ENCODE measurements around the gene LRRC18.

LRRC18 gene

GRCh38 chr10:48946332-48946731, 6.7 kb upstream of the LRRC18 start:
- Histone ChIP-seq H3K9ac (ENCODE audit: low read length) (no peak overlapping the region), H3K14ac (ENCODE audit: low read length in 2 of 2) (no peak overlapping the region), H3K18ac (ENCODE audit: low read depth in 1 of 2, low read length in 2 of 2) (no peak overlapping the region), H2BK5ac (ENCODE audit: low read depth, low read length, poor library complexity, severe bottlenecking) (no peak overlapping the region), H3K9me3 (ENCODE audit: control insufficient read depth, low read length) (no peaks in the 10 kb centered on the region), H4K91ac (ENCODE audit: low read length) (no peak overlapping the region), H2AFZ (ENCODE audit: low read depth, low read length) (no peak overlapping the region), H2BK15ac (ENCODE audit: low read depth, poor library complexity, severe bottlenecking) (no peak overlapping the region), H3K4me2 (ENCODE audit: low read length, poor library complexity, severe bottlenecking) (no peak overlapping the region), H3K79me1 (replicated peaks; ENCODE audit: low read length, poor library complexity, severe bottlenecking) (no peaks in the 10 kb centered on the region), H4K8ac (ENCODE audit: low read length) (no peak overlapping the region), H3K4ac (ENCODE audit: low read depth in 1 of 2, low read length in 2 of 2) (no peak overlapping the region), H2BK12ac (ENCODE audit: low read length in 2 of 2) (no peak overlapping the region), H3K23ac (ENCODE audit: low read length in 2 of 2) (no peak overlapping the region), H2AK5ac (ENCODE audit: low read length, severe bottlenecking) (no peak overlapping the region), H3K36me3 (ENCODE audit: control insufficient read depth in 1 of 2, insufficient read depth in 2 of 2, low read depth in 1 of 2, low read length in 2 of 2) (no peaks in the 10 kb centered on the region), H3K27me3 (ENCODE audit: control insufficient read depth in 1 of 2, insufficient read depth in 1 of 2, low read length in 2 of 2) (peaks cover 17 to 75% of the 10 kb centered on the region in 2 experiments), H3K4me1 (ENCODE audit: control insufficient read depth, insufficient read depth, low read depth, low read length) (peaks cover 3% of the 10 kb centered on the region), H2BK120ac (ENCODE audit: low read depth, low read length) (no peak overlapping the region), H3K4me3 (ENCODE audit: insufficient read depth in 1 of 2, low read depth in 1 of 2, low read length in 2 of 2) (no peak overlapping the region), H3K27ac (ENCODE audit: low read length, poor library complexity, severe bottlenecking) (no peak overlapping the region)
- no peak for DNase-seq
- 81% methylated on average over 5 of the region's 5 CpGs for WGBS

GRCh38 chr10:48945441-48946130, 5.9 kb upstream of the LRRC18 start:
- 14% methylated on average over 5 of the region's 6 CpGs for WGBS

GRCh38 chr10:48944171-48944570, 4.5 kb upstream of the LRRC18 start:
- 73% methylated on average over 3 of the region's 3 CpGs for WGBS
- Histone ChIP-seq H3K18ac (ENCODE audit: low read depth in 1 of 2, low read length in 2 of 2) (no peak overlapping the region), H4K91ac (ENCODE audit: low read length) (no peak overlapping the region)

More at GRCh38 chr10:48945441-48946130, 5.9 kb upstream of the LRRC18 start:
- Histone ChIP-seq H2BK15ac (ENCODE audit: low read depth, poor library complexity, severe bottlenecking) (no peak overlapping the region), H3K4me2 (ENCODE audit: low read length, poor library complexity, severe bottlenecking) (no peak overlapping the region), H3K4ac (ENCODE audit: low read depth in 1 of 2, low read length in 2 of 2) (no peak overlapping the region), H3K4me3 (ENCODE audit: insufficient read depth in 1 of 2, low read depth in 1 of 2, low read length in 2 of 2) (no peak overlapping the region), H3K27ac (ENCODE audit: low read length, poor library complexity, severe bottlenecking) (no peak overlapping the region), H4K91ac (ENCODE audit: low read length) (no peak overlapping the region), H3K23ac (ENCODE audit: low read length in 2 of 2) (no peak overlapping the region), H3K18ac (ENCODE audit: low read depth in 1 of 2, low read length in 2 of 2) (no peak overlapping the region), H2AFZ (ENCODE audit: low read depth, low read length) (no peak overlapping the region), H2AK5ac (ENCODE audit: low read length, severe bottlenecking) (no peak overlapping the region), H2BK5ac (ENCODE audit: low read depth, low read length, poor library complexity, severe bottlenecking) (no peak overlapping the region), H4K8ac (ENCODE audit: low read length) (no peak overlapping the region), H3K4me1 (ENCODE audit: control insufficient read depth, insufficient read depth, low read depth, low read length) (peaks cover 4% of the 10 kb centered on the region), H3K27me3 (ENCODE audit: control insufficient read depth in 1 of 2, insufficient read depth in 1 of 2, low read length in 2 of 2) (peaks cover 15 to 75% of the 10 kb centered on the region in 2 experiments), H3K79me1 (replicated peaks; ENCODE audit: low read length, poor library complexity, severe bottlenecking) (no peaks in the 10 kb centered on the region), H3K9ac (ENCODE audit: low read length) (no peak overlapping the region), H3K14ac (ENCODE audit: low read length in 2 of 2) (no peak overlapping the region), H3K36me3 (ENCODE audit: control insufficient read depth in 1 of 2, insufficient read depth in 2 of 2, low read depth in 1 of 2, low read length in 2 of 2) (no peaks in the 10 kb centered on the region), H2BK120ac (ENCODE audit: low read depth, low read length) (no peak overlapping the region), H3K9me3 (ENCODE audit: control insufficient read depth, low read length) (no peaks in the 10 kb centered on the region), H2BK12ac (ENCODE audit: low read length in 2 of 2) (no peak overlapping the region)
- no peak for DNase-seq

GRCh38 chr10:48943096-48943495, 3.5 kb upstream of the LRRC18 start:
- no peak overlapping the region for H2AK5ac ChIP-seq (ENCODE audit: low read length, severe bottlenecking)
- no peak overlapping the region for H2AFZ ChIP-seq (ENCODE audit: low read depth, low read length)
- no peak overlapping the region for H4K8ac ChIP-seq (ENCODE audit: low read length)
- no peak overlapping the region for H3K23ac ChIP-seq (ENCODE audit: low read length in 2 of 2)
- no peak for DNase-seq
- H3K9ac ChIP-seq (ENCODE audit: low read length) = no peak overlapping the region
- no peaks in the 10 kb centered on the region for H3K36me3 ChIP-seq (ENCODE audit: control insufficient read depth in 1 of 2, insufficient read depth in 2 of 2, low read depth in 1 of 2, low read length in 2 of 2)
- H2BK5ac ChIP-seq (ENCODE audit: low read depth, low read length, poor library complexity, severe bottlenecking) = no peak overlapping the region
- no peaks in the 10 kb centered on the region for H3K9me3 ChIP-seq (ENCODE audit: control insufficient read depth, low read length)
- H3K27me3 ChIP-seq (ENCODE audit: control insufficient read depth in 1 of 2, insufficient read depth in 1 of 2, low read length in 2 of 2) = peaks cover 8 to 68% of the 10 kb centered on the region in 2 experiments
- no peak overlapping the region for H3K18ac ChIP-seq (ENCODE audit: low read depth in 1 of 2, low read length in 2 of 2)
- no peak overlapping the region for H2BK120ac ChIP-seq (ENCODE audit: low read depth, low read length)
- no peak overlapping the region for H2BK15ac ChIP-seq (ENCODE audit: low read depth, poor library complexity, severe bottlenecking)
- no peak overlapping the region for H3K14ac ChIP-seq (ENCODE audit: low read length in 2 of 2)
- no peak overlapping the region for H3K4ac ChIP-seq (ENCODE audit: low read depth in 1 of 2, low read length in 2 of 2)
- H3K4me2 ChIP-seq (ENCODE audit: low read length, poor library complexity, severe bottlenecking) = no peak overlapping the region
- no peak overlapping the region for H3K4me3 ChIP-seq (ENCODE audit: insufficient read depth in 1 of 2, low read depth in 1 of 2, low read length in 2 of 2)
- H3K27ac ChIP-seq (ENCODE audit: low read length, poor library complexity, severe bottlenecking) = no peak overlapping the region
- H2BK12ac ChIP-seq (ENCODE audit: low read length in 2 of 2) = no peak overlapping the region
- H3K79me1 ChIP-seq (replicated peaks; ENCODE audit: low read length, poor library complexity, severe bottlenecking) = no peaks in the 10 kb centered on the region
- whole genome bisulfite sequencing = 88% methylated on average over 10 of the region's 10 CpGs
- H4K91ac ChIP-seq (ENCODE audit: low read length) = no peak overlapping the region
- H3K4me1 ChIP-seq (ENCODE audit: control insufficient read depth, insufficient read depth, low read depth, low read length) = peaks cover 4% of the 10 kb centered on the region

More at GRCh38 chr10:48944171-48944570, 4.5 kb upstream of the LRRC18 start:
- Histone ChIP-seq H3K9me3 (ENCODE audit: control insufficient read depth, low read length) (no peaks in the 10 kb centered on the region), H2BK5ac (ENCODE audit: low read depth, low read length, poor library complexity, severe bottlenecking) (no peak overlapping the region), H2BK12ac (ENCODE audit: low read length in 2 of 2) (no peak overlapping the region), H3K23ac (ENCODE audit: low read length in 2 of 2) (no peak overlapping the region), H3K27me3 (ENCODE audit: control insufficient read depth in 1 of 2, insufficient read depth in 1 of 2, low read length in 2 of 2) (peaks cover 16 to 75% of the 10 kb centered on the region in 2 experiments), H3K4me2 (ENCODE audit: low read length, poor library complexity, severe bottlenecking) (no peak overlapping the region), H3K4ac (ENCODE audit: low read depth in 1 of 2, low read length in 2 of 2) (no peak overlapping the region), H4K8ac (ENCODE audit: low read length) (no peak overlapping the region), H3K4me1 (ENCODE audit: control insufficient read depth, insufficient read depth, low read depth, low read length) (peaks cover 4% of the 10 kb centered on the region), H2BK15ac (ENCODE audit: low read depth, poor library complexity, severe bottlenecking) (no peak overlapping the region), H2AFZ (ENCODE audit: low read depth, low read length) (no peak overlapping the region), H3K14ac (ENCODE audit: low read length in 2 of 2) (no peak overlapping the region), H3K79me1 (replicated peaks; ENCODE audit: low read length, poor library complexity, severe bottlenecking) (no peaks in the 10 kb centered on the region), H3K9ac (ENCODE audit: low read length) (no peak overlapping the region), H3K27ac (ENCODE audit: low read length, poor library complexity, severe bottlenecking) (no peak overlapping the region), H3K36me3 (ENCODE audit: control insufficient read depth in 1 of 2, insufficient read depth in 2 of 2, low read depth in 1 of 2, low read length in 2 of 2) (no peaks in the 10 kb centered on the region), H2BK120ac (ENCODE audit: low read depth, low read length) (no peak overlapping the region), H3K4me3 (ENCODE audit: insufficient read depth in 1 of 2, low read depth in 1 of 2, low read length in 2 of 2) (no peak overlapping the region), H2AK5ac (ENCODE audit: low read length, severe bottlenecking) (no peak overlapping the region)
- no peak for DNase-seq
